Stimulated activated CD4-positive, alpha-beta T cell treated with anti-CD3 and anti-CD28 coated beads, Interleukin-2, amount 100 ng/mL, for 4 hours (primary cell): ENCODE data around the gene THBS3.

Experiments
- DNase-seq: peaks from one replicate; pipeline ENCODE4 v3.0.0-alpha.2; 2020; ENCODE audit warnings: low read depth

Gene THBS3

DNA sequence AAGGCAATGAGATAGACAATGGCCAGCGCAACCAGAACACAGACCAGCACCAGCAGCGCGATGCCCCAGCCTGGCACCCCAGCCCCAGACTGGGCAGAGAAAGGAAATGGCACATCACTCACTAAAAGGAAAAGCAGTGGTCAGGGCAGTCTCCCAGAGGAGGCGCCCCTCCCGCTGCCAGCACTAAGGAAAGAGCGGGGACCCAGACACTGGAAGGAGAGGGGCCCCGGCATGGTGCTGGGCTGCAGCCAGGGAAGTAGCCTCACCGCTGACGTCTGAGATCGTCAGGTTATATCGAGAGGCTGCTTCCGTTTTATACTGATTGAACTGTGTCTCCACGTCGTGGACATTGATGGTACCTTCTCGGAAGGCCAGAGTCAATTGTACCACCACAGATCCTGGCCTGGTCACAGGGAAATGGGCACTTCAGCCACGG lies 20.2 kb downstream of the THBS3 start:
- no peak for DNase-seq

DNA sequence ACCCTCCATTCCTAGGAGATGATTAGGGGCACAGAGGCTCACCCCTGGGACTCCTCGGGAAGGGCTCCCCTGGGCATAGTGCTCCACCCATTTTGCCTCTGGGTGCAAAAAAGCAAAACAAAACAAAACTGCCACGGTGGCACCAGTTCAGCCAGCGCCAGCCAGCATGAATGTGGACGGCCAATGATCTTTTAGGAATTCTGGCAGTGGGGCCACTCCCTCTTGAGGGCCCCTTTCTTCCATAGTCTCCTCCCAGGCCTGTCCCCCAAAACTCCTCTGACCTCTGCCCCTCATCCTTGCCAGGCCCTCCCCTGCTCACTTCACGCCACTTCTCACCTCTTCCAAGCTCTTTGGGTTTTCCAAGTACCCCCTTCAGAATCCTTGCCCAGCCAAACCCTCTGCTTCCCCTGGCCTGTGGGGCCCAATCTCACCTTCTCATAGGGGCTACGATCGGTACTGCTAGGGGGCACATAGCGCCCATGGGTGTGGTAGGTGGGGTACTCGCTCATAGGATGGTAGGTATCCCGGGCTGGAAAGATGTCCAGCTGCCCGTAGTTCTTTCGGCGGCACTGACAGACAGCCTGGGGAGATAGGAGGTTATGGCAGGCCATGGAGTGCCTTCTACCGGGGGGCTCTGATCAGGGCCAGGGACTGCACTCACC lies 20.8 kb downstream of the THBS3 start:
- no peak for DNase-seq

DNA sequence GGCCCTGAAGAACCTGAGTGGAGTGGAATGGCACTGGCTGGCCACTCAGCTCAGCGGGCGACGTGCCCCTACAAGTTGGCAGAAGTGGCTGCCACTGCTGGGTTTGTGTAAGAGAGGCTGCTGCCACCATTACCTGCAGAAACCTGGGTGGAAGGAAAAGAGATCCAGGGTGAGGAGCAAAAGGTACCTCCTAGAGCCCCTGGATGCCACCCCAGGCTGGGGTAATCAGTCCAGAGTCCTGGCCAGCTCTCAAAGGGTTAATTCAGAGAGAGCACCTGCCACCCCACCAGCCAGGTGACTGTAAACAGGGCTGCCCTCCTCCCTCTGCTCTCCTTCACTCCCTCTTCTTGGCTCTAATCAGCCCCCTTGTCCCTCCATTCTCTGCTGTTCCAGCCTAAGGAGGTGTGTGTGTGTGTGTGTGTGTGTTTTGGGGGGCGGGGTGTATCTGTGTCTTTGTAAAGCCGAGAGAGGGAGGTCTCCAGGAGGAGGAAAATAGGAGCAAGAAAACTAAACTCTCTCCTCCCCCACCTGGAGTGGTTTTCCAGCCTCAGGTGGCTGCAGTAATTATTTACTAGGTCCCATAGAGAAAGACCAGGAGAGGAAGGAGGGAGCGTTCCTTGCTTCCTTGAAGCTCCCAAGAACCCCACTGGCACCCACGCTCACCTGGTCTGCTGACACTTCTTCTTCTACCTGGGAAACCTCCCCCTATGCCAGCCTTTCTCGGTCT lies 21.5 kb downstream of the THBS3 start:
- DNase-seq = no peak

DNA sequence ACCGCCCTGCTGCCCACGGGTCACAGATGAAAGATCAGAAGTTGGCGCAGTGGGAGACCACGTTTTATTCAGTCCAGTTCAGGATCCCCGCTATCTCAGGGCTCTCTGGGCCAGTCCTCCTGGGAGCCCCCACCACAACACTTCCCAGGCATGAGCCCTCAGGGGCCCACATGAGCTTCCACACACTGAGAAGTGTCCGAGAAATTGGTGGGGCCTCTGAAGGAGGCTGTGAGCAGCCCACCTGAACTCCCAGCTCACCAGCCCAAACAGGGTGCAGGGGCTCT lies 22.0 kb downstream of the THBS3 start:
- no peak for DNase-seq

DNA sequence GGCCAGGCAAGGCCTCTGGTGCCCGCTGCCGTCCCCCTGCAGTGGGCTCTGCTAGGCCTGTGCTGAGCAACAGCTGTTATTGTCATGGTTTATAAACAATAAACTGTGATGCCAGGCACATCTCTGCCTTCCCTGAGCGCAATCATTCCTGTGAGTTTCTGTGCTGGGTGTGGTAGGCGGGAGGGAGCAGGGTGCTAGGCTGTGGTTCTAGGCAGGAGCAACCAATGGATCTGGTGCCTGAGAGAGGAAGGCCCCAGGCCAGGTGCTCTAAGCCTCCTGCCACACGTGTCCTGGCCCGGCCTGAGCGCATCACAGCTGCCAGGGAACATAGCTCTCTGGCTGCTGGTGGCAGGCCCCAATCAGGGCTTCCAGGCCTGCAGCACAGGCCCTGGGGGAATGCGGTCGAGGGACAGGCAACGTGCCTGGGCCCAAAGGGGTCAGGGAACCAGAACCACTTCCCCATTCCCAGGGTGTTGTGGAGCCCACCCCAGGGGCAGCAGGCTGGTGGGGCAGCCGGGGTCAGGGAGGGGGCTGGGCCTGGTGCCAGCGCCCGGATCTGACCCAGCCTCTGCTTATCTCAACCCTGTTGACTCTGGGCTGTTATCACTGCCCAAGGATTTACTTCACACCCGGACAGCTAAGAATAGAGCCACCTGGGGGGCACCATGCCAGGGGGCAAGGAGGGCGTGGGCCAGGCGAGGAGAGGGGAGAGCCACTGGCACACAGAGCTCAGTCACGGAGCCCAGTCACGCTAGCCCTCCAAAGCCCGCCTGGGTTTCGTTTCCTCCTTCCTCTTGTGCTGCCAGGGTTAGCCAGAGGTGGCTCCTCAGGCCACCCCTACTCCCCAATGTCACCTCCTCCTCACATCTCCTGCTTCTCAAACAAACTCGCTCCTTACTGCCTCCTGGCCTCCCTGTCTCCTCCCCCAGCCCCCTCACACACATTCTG lies 22.6 kb downstream of the THBS3 start:
- no peak for DNase-seq

DNA sequence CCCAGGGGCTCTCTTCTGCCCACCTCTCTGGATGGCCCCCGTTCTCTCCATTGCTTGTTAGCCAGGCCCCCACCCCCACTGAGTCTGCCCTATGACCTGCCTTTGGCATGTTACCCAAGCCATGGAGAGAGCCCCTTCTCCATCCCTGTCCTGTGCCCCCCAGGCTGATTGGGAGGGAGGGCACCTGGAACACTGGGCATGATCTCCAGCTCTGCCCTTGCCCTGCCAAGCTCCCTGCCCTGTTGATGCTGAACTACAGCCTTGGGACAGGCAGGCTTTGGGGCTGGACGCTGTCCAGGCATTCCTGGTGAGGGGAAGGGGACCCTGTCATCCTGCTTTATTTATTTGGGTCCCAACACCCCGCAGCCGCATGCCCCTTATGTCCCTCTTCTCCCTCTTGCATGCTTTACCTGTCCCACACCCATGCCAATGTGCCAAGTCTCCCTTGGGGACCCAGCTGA lies 23.3 kb downstream of the THBS3 start:
- no peak for DNase-seq

DNA sequence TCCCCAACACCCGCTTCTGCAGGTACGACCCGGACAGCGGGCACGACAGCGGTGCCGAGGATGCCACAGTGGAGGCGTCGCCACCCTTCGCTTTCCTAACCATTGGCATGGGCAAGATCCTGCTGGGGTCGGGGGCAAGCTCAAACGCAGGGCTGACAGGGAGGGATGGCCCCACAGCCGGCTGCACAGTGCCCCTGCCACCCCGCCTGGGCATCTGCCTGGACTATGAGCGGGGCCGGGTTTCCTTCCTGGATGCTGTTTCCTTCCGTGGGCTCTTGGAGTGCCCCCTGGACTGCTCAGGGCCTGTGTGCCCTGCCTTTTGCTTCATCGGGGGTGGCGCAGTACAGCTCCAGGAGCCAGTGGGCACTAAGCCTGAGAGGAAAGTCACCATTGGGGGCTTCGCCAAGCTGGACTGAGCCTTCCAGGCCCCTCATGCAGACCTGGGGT lies 23.9 kb downstream of the THBS3 start:
- DNase-seq = no peak

DNA sequence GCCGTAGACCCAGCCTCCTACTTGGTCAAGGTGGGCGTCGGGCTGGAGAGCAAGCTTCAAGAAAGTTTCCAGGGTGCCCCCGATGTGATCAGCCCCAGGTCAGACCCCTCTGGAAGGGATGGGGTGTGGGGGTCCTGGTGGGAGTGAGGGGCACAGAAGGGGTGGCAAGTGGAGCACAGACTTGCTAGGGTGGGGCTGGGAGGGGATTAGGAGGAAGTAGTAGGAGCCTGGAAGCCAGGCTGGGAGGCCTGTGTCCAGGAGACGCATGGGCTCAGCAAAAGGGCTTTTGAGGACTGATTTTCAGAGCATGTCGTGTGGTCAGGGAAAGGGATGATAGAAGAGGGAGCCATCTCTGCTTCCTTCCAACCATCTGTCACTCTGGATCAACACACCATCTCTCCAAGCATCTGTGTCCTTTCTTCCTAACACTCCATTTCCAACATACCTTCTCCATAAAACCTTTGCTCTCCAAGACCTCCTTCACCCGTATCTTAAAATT lies 25.6 kb downstream of the THBS3 start:
- DNase-seq = no peak

DNA sequence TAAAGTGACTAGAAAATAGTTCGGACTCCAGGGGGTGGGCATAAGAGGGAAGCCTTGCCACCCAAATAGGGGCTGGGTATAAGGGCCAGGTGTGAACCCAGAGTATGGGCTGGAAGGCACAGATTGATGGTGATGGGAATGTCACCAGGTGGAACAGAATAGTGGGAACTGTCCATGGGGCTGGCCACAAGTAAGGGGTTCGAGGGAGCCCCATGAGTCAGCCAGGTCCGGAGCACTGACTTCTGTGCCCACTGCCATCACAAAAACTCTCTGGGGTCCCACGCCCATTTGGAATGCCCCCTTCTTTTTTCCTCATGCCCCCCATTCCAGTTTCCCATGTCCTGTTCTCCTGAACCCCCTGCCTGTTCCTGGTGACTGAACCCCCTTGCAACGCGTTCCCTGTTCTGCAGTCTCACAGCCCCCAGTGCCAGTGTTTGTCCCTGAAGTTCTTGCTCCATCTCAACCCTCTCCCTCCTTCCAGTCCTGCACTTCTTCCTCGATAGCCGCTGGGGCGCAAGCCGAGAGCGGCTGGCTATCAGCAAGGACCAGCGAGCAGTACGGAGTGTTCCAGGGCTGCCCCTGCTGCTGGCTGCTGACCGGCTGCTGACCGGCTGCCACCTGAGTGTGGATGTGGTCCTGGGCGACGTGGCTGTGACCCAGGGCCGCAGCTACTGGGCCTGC lies 26.2 kb downstream of the THBS3 start:
- DNase-seq = no peak

DNA sequence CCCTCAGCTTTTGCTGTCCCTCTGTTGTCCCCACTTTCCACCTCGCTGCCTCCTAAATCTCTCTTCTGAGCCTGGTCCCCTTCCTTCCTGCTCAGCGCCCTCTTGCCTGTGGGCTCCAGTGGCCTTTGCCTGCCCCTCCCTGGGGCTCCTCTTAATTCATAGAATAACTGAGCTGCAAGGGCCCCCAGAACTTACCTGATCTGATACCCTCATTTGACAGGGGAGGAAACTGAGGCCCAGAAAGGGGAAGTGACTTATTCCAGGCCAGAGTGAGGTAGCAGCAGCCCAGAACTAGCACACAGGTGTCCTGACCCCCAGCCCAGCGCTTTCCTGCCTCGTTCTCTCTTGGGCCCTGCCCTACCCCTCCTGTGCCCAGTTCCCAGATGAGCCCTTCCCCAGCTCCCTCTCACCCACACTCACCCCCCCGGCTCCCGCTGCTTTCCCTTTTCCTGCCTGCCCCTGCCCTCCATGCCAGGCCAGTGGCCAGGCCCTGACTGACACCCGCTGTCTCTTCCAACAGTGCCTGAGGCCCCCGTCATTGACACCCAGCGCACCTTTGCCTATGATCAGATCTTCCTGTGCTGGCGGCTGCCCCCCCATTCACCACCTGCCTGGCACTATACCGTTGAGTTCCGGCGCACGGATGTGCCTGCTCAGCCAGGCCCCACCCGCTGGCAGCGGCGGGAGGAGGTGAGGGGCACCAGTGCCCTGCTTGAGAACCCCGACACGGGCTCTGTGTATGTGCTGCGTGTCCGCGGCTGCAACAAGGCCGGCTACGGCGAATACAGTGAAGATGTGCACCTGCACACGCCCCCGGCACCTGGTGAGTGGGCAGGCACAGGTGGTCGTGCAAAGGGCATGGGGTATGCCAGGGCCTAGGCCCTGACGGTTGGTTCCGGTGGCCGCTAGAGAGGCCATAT lies 28.3 kb downstream of the THBS3 start:
- DNase-seq = no peak

DNA sequence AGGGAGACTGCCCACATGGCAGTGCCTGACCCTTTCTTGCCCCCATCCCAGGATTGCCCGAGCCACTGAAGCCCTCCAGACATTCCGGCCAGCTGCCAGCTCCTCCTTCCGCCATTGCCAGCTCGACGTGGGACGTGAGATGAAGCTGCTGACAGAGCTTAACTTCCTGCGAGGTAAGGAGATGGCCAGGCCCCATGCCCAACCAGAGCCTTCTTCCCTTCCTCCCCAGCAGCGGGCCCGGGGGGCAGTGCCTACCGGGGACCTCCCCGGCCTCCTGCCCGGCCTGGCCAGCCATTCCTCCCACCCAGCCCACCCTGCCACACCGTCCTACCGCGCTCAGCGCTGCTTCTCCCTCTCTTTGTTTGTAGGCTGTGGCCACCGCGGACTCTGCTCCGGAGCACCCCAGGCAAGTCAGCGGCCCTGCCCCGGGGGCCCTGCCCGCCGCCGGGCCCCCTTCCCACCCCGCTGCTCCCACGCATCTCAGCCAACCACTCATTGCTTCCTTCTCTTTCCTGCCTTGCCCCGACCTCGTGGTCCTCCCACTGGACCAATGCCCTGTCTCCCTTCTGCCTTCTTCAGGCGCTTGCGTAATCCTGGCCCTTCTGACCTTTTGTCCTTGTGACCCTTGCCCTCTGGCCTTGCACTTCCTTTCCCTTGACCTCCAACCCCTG lies 29.1 kb downstream of the THBS3 start:
- no peak for DNase-seq

DNA sequence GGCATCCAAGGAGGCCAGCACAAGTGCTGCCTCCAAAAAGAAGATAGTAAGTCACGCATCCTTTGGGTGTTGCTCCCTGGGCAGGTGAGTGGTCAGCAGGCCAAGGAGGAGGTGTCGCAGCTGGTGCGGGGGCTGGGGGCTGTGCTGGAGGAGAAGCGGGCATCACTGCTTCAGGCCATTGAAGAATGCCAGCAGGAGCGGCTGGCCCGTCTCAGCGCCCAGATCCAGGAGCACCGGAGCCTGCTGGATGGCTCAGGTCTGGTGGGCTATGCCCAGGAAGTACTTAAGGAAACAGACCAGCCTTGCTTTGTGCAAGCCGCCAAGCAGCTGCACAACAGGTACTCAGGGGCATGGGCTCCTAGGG lies 29.8 kb downstream of the THBS3 start:
- no peak for DNase-seq

DNA sequence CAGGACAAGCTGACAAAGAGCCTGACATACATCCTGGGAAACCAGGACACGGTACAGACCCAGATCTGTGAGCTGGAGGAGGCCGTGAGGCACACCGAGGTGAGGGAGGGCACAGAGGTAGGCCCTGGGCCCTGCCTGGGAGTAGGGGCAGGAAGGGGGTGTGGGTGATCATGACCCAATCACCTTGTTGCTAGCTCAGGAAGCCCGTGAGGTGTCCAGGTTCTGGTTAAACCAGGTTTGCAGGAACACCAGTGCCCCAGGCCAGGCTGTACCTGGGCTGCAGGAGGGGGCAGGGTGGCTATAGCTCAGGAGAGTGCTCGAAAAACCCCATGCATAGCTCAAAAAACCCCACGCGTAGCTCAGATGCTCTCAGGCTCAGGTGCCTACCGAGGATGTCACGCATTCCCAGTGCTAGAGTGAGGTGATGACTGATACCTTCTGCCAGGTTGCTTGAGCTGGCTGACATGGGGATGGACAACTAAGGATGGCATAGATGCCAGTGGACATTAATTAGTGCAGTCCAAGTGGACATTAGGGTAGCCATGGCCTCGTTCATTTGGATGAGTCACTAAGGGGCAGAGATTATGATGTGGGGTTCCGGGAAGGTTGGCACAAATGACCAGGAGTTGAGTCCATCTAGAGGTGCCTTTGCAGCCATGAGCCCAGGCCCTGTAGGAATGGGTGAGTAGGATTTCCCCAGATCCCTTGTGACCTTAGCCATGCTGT lies 30.3 kb downstream of the THBS3 start:
- DNase-seq = no peak

DNA sequence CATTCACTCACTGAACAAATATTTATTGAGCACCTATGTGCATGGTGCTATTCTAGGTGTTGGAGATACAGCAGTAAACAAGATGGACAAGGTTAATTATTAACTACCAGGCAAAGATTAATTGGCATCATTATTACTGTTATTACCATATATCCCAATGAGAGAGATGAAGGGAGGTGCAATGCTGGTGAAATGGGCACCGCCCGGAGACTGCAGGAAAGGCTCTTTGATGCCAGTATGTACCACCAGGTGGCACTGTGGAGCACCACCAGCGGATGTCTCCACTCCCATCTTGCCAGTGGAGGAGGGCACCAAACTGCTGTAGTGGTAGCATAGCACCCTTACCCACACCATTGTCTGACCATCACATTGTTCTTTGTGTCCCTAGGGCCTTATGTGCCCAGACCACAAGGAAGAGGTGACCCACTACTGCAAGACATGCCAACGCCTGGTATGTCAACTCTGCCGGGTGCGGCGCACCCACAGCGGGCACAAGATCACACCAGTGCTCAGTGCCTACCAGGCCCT lies 31.1 kb downstream of the THBS3 start:
- peak; percentile 76 for DNase-seq

DNA sequence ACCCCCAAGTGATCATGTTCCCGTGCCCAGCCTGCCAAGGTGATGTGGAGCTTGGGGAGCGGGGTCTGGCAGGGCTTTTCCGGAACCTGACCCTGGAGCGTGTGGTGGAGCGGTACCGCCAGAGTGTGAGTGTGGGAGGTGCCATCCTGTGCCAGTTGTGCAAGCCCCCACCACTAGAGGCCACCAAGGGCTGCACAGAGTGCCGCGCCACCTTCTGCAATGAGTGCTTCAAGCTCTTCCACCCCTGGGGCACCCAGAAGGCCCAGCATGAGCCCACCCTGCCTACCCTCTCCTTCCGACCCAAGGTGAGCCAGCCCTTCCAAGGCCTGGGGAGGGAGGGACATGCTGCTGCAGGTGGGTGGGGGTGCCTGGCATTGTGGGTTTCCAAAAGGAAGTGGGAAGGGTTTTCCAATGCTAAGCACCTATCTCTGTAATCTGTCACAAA lies 31.7 kb downstream of the THBS3 start:
- no peak for DNase-seq

DNA sequence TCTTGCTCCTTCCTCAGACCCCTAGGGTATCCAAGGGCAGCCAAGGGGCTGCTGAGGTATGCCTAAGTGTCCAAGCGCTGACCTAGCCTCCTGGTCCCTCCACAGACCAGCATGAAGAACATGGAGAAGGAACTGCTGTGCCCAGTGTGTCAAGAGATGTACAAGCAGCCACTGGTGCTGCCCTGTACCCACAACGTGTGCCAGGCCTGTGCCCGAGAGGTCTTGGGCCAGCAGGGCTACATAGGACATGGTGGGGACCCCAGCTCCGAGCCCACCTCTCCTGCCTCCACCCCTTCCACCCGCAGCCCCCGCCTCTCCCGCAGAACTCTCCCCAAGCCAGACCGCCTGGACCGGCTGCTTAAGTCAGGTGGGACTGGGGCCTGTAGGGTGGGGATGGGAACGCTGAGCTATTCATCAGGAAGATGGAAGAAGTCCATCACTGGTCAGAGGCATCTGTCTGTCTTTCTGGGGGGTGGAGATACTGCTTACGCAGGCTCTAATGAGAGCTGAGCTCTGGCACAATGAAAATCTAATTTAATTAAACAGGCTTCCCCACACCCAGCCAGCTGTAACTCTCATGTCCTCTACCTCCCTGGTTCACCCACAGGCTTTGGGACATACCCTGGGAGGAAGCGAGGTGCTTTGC lies 32.3 kb downstream of the THBS3 start:
- DNase-seq = no peak

DNA sequence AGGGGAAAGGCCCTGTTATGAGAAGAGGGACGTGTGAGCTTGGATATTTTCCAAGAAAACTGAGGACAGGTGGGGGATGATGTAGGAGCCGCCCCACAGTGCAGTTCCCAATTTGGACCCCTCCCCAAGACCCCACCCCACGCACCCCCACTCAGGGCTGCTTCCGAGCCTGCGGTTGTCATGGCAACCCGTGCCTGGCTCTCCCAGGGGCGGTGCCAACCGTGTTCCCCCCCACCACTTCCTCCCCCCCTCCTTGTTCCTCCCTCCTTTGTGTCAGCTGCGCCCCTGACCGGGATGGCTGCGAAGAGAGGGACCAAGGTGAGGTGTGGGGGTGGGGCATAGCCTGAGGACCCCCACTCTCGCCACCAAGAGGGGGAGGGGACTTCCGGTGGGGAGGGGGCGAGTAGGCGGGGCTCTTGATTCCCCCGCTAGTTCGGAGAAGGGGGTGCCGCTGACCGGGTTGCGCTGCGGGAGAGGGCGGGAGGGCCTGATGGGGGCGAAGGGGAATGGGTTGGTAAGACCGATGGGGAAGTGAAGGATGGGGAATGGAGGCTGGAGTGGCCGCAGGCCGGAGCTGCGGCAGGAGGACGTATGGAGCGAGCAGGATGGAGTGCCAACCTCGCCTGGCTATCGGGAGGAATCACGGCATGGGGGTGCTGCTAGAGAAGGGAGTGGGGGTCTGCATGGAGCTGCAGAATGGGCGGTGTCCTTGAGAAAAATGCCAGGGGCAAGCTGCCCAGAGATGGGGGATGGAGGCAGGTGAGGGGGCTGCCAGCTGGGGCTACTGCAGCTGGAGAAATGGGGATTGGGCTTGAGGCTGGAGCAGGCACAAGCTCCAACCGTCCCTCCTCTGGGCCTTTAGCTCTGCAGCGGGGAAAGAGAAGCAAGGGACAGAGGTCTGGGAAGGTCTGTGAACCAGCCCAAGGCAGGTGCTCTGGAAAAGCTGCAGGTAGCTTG lies 33.1 kb downstream of the THBS3 start:
- no peak for DNase-seq
